ENCODE measurements around the gene P4HB. TPM values are rescaled to one million over a fixed set of nuclear protein-coding genes. Genes with fewer than 3 reads are reported as not detected.

Gene P4HB
- total and polyA plus RNA-seq, 2 of the 4 experiments (the other 2 are of a cell fraction) = 599 to 932 TPM

- peak overlapping the region; percentile 98 for H3K4me2 ChIP-seq (ENCODE audit: low read depth, low read length)
- peaks cover 21% of the 10 kb centered on the region for H3K9me1 ChIP-seq (ENCODE audit: insufficient read depth, low read length)
- no peaks in the 10 kb centered on the region for H3K9me3 ChIP-seq (ENCODE audit: control insufficient read depth, insufficient read depth, low read length)
- no peak overlapping the region for H2BK120ac ChIP-seq (ENCODE audit: low read depth, low read length)
- intact Hi-C loops (cut with micrococcal nuclease) = no loop called here
- WGBS, 2 experiments (ENCODE audit: extremely low coverage in 2 of 2, insufficient read length in 1 of 2) = 66% methylated on average over 6 of the region's 23 CpGs; no CpG with 5 or more reads in 1 of the 2 experiments
- in situ Hi-C loops (cut with MboI; ENCODE audit: low sequenced_read_pairs) = no loop called here
- ChIA-PET POLR2A (ENCODE audit: unreplicated experiment) (interaction anchor here (0.6 kb wide), 1 partner anchor 128 kb away, joined by 4 read pairs; no protein-coding TSS in a partner anchor), CTCF (no interaction called here)
- ATAC-seq (ENCODE audit: low read depth) (no peak), DNase-seq (no peak)
- H4K5ac ChIP-seq (ENCODE audit: low read depth, low read length) = peak overlapping the region; percentile 39; the same call in 1 of the 2 replicates
- peak overlapping the region; percentile 92 for H3K4ac ChIP-seq (ENCODE audit: low read depth, low read length)
- H3K14ac ChIP-seq (replicated peaks; ENCODE audit: low read depth, low read length) = peak overlapping the region; percentile 97
- H3K9ac ChIP-seq (ENCODE audit: low read depth, low read length) = peak overlapping the region; percentile 86
- H4K91ac ChIP-seq (ENCODE audit: insufficient read depth, low read depth, low read length) = peak overlapping the region; percentile 89
- peaks cover 50% of the 10 kb centered on the region for H4K20me1 ChIP-seq (ENCODE audit: insufficient read depth, low read length)
- no peak overlapping the region; the same call in 1 of the 2 replicates for H3K18ac ChIP-seq (ENCODE audit: low read depth, low read length)
- peak overlapping the region; percentile 94 for H3K23ac ChIP-seq (ENCODE audit: low read depth, low read length)
- BruUV-seq (replicated peaks) = TSS peak; percentile 31
- peak overlapping the region; percentile 91 for H2AK9ac ChIP-seq (replicated peaks; ENCODE audit: low read depth, low read length, poor library complexity)
- H3K27ac ChIP-seq (ENCODE audit: insufficient read depth, low read length) = peak overlapping the region; percentile 89
- no peaks in the 10 kb centered on the region for H3K27me3 ChIP-seq (ENCODE audit: control insufficient read depth, insufficient read depth, low read length)
- peaks cover 43% of the 10 kb centered on the region for H3K36me3 ChIP-seq (ENCODE audit: control insufficient read depth, insufficient read depth, low read length)
- dilution Hi-C loops (cut with HindIII; ENCODE audit: low sequenced_read_pairs, unreplicated experiment) = no loop called here
- H2AFZ ChIP-seq (replicated peaks; ENCODE audit: low read length, poor library complexity) = peak overlapping the region; percentile 43
- H3K79me1 ChIP-seq (ENCODE audit: low read depth in 1 of 2, low read length in 2 of 2) = peaks cover 23 to 69% of the 10 kb centered on the region in 2 experiments
- H2AK5ac ChIP-seq (ENCODE audit: low read depth, low read length) = peak overlapping the region; percentile 86
- H2BK5ac ChIP-seq (ENCODE audit: low read depth, low read length, poor library complexity, severe bottlenecking) = peak overlapping the region; percentile 81
- peak overlapping the region; percentile 57; the same call in 1 of the 2 replicates for H3K56ac ChIP-seq (ENCODE audit: extremely low read depth, insufficient read depth, low read length)
- no peak for TF ChIP-seq CHD1 (IDR thresholded peaks at IDR 0.05; ENCODE audit: low read depth, low read length)
- TF ChIP-seq CEBPB (IDR thresholded peaks at IDR 0.05; ENCODE audit: low read depth, low read length) = peak; percentile 46; the same call in 1 of the 2 replicates
- no peak for TF ChIP-seq MAZ (IDR thresholded peaks at IDR 0.05; ENCODE audit: borderline replicate concordance, low read depth, low read length)
- no peak overlapping the region for H2BK20ac ChIP-seq (ENCODE audit: low read depth, low read length)
- H4K8ac ChIP-seq (ENCODE audit: low read depth in 2 of 2, low read length in 2 of 2) = peak overlapping the region in 1 of 2 experiments; percentile 69; a peak in 1 of 4 replicates
- H3K4me1 ChIP-seq (ENCODE audit: control insufficient read depth, insufficient read depth, low read length) = peaks cover 18% of the 10 kb centered on the region
- peak overlapping the region; percentile 82 for H3K4me3 ChIP-seq (ENCODE audit: insufficient read depth, low read depth, low read length)
- no peak overlapping the region for H2BK15ac ChIP-seq (ENCODE audit: low read depth, low read length)
Measured at GRCh38 chr17:81858967-81859905, 1.1 kb downstream of the P4HB start.
